Esophagus squamous epithelium (tissue), 4 donors: Measurements from ENCODE around the gene AGL.

Experiments
- POLR2A ChIP-seq, 4 donors: fragments of 450-650 bp; IDR thresholded peaks; one replicate each; pipeline ENCODE4 v1.6.1; 2017; ENCODE audit warnings: antibody characterized with exemption in 4 of 4, mild to moderate bottlenecking in 4 of 4, moderate library complexity in 3 of 4
- TF ChIP-seq, protein P1 (sequence below), 6 experiments: fragments of 450-650 bp in 4 of 6; fragments of 200-600 bp in 2 of 6; sonication (generic) in 2 of 6; IDR thresholded peaks; one replicate each; pipeline ENCODE4 v1.5.1; 2016 to 2019; ENCODE audit warnings: antibody characterized with exemption in 6 of 6, mild to moderate bottlenecking in 4 of 6, moderate library complexity in 4 of 6

DNA sequence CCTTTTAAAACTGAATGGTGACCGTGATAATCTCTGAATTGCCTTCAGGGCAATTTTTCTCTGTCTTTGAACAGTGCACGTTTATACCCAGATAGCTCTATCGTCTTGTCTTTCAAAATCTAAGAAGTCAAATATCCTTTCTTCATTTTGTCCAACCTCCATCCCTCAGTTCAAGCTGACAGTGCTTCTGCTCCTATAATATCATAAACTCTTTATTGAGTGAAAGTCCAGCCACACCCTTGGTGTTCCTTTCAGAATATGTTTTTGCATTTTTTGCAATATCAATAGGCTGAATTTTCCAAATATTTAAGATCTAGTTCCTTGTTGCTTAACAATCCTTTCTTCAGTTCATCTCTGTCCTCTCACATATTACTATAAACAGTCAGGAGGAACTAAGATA is 48.6 kb upstream of the AGL start:
- TF ChIP-seq, protein P1, sequence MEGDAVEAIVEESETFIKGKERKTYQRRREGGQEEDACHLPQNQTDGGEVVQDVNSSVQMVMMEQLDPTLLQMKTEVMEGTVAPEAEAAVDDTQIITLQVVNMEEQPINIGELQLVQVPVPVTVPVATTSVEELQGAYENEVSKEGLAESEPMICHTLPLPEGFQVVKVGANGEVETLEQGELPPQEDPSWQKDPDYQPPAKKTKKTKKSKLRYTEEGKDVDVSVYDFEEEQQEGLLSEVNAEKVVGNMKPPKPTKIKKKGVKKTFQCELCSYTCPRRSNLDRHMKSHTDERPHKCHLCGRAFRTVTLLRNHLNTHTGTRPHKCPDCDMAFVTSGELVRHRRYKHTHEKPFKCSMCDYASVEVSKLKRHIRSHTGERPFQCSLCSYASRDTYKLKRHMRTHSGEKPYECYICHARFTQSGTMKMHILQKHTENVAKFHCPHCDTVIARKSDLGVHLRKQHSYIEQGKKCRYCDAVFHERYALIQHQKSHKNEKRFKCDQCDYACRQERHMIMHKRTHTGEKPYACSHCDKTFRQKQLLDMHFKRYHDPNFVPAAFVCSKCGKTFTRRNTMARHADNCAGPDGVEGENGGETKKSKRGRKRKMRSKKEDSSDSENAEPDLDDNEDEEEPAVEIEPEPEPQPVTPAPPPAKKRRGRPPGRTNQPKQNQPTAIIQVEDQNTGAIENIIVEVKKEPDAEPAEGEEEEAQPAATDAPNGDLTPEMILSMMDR (IDR thresholded peaks at IDR 0.05): no peak
- no peak for TF ChIP-seq POLR2A (IDR thresholded peaks at IDR 0.05)
